VCaP (cell line): ENCODE results near the gene TAGLN2.
"Not testable (repeated sequence)": the region's sequence is repeated elsewhere in the genome, so short reads cannot be mapped to it uniquely, and the experiment has no call there.

Source experiments
- H3K27ac ChIP-seq: fragments of 450-650 bp; 2 replicates; pipeline ENCODE4 v1.5.1; 2017
- TF ChIP-seq, protein P1 (sequence below): fragments of 450-650 bp; conservative IDR thresholded peaks from 2 replicates; pipeline ENCODE4 v1.5.1; 2017; ENCODE audit warnings: mild to moderate bottlenecking, moderate library complexity

The TAGLN2 gene

GRCh38 chr1:159913451-159914192 is 11.7 kb downstream of the TAGLN2 start:
- H3K27ac ChIP-seq, result no peak overlapping the region
- TF ChIP-seq, protein P1, sequence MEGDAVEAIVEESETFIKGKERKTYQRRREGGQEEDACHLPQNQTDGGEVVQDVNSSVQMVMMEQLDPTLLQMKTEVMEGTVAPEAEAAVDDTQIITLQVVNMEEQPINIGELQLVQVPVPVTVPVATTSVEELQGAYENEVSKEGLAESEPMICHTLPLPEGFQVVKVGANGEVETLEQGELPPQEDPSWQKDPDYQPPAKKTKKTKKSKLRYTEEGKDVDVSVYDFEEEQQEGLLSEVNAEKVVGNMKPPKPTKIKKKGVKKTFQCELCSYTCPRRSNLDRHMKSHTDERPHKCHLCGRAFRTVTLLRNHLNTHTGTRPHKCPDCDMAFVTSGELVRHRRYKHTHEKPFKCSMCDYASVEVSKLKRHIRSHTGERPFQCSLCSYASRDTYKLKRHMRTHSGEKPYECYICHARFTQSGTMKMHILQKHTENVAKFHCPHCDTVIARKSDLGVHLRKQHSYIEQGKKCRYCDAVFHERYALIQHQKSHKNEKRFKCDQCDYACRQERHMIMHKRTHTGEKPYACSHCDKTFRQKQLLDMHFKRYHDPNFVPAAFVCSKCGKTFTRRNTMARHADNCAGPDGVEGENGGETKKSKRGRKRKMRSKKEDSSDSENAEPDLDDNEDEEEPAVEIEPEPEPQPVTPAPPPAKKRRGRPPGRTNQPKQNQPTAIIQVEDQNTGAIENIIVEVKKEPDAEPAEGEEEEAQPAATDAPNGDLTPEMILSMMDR, result no peak

GRCh38 chr1:159911326-159912070 is 13.8 kb downstream of the TAGLN2 start:
- TF ChIP-seq, protein P1, result no peak
- no peak overlapping the region for H3K27ac ChIP-seq

- H3K27ac ChIP-seq, result no peak overlapping the region
- TF ChIP-seq, protein P1, result no peak
Measured at GRCh38 chr1:159908031-159908940, 17.0 kb downstream of the TAGLN2 start.

DNA sequence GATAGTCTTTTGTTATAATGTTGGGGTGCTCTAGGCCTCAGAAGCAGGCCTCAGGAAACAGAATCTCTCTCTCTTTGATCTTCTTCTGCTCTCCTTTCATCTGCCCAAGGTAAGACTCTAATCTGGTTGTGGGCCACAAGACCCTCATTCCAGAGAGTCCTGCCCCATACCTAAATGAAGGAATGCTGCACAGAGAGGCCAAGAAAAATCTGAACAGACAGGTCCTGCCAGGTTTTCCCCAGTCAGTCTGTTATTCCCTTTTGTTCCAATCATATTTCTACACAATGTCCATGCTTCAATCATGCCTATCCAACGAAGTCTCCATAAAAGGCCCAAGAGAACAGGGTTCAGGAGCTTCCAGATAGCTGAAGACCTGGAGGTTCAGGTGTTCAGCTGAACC is 18.3 kb downstream of the TAGLN2 start:
- no peak overlapping the region for H3K27ac ChIP-seq
- TF ChIP-seq, protein P1, result no peak

DNA sequence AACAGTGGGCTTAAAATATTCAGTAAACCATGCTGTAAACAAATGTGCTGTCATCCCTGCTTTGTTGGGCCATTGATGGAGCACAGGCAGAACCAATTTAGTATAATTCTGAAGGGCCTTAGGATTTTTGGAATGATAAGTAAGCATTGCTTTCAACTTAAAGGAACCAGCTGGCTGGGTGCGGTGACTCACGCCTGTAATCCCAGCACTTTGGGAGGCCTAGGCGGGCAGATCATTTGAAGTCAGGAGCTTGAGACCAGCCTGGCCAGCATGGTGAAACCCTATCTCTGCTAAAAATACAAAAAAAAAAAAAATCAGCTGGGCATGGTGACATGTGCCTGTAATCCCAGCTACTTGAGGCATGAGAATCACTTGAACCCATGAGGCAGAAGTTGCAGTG is 21.3 kb downstream of the TAGLN2 start:
- H3K27ac ChIP-seq, result not testable (repeated sequence)

- H3K27ac ChIP-seq, result no peak overlapping the region; the same call in 1 of the 2 replicates
- TF ChIP-seq, protein P1, result no peak
Measured at GRCh38 chr1:159902541-159902940, 22.8 kb downstream of the TAGLN2 start.

- H3K27ac ChIP-seq, result peak overlapping the region; percentile 75
- TF ChIP-seq, protein P1, result no peak
Measured at GRCh38 chr1:159900755-159901360, 24.4 kb downstream of the TAGLN2 start.
